SK-N-SH (cell line): ENCODE results near the gene PDGFB. TPM values are rescaled to one million over a fixed set of nuclear protein-coding genes. Genes with fewer than 3 reads are reported as not detected.

ENCODE experiments used
- CTCF ChIA-PET: fragments of 300-600, 350-600 bp; formaldehyde crosslinking; extraction: SDS; loops from one replicate; lab custom pipeline; 2021; lab: Yijun Ruan, JAX
- POLR2A ChIA-PET: fragments of 350-600 bp; sonication (Branson Sonifier 250); formaldehyde crosslinking; extraction: SDS; loops from one replicate; lab custom pipeline; 2020; ENCODE audit warnings: antibody characterized with exemption, inconsistent platforms; lab: Yijun Ruan, JAX
- DNase-seq: peaks from one replicate; pipeline ENCODE4 v3.0.0; 2012
- H2AFZ ChIP-seq: fragments of 200-600 bp; sonication (generic); 2 replicates; pipeline ENCODE4 v1.8.1; 2016; ENCODE audit warnings: antibody characterized with exemption, mild to moderate bottlenecking, low read depth
- H3F3A ChIP-seq: fragments of 200-600 bp; sonication (generic); replicated peaks from 2 replicates; pipeline ENCODE3; 2016; ENCODE audit warnings: antibody characterized with exemption, mild to moderate bottlenecking; ENCODE audit not compliant: insufficient read depth
- H3K27ac ChIP-seq, 2 experiments: fragments of 200-500 bp in 1 of 2; fragments of 200-600 bp in 1 of 2; sonication (Bioruptor generic) in 1 of 2; sonication (generic), shearing (Covaris generic) in 1 of 2; 2 replicates each; pipeline versions ENCODE4 v1.5.1 to v1.6.1; 2014 to 2016; ENCODE audit warnings: low read depth in 2 of 2, inconsistent platforms in 1 of 2, low read length in 1 of 2, mild to moderate bottlenecking in 1 of 2, mixed read lengths in 1 of 2
- H3K27me3 ChIP-seq: fragments of 200-600 bp; sonication (generic), shearing (Covaris generic); 2 replicates; pipeline ENCODE4 v1.6.1; 2016; ENCODE audit warnings: mixed run types; ENCODE audit not compliant: insufficient read depth
- H3K36me3 ChIP-seq, 2 experiments: fragments of 200-500 bp in 1 of 2; fragments of 200-600 bp in 1 of 2; sonication (Bioruptor generic) in 1 of 2; sonication (generic) in 1 of 2; replicated peaks in 1 of 2; 2 replicates each; pipeline versions ENCODE3 to v1.5.1; 2014 to 2016; ENCODE audit warnings: low read length in 1 of 2, mild to moderate bottlenecking in 1 of 2; ENCODE audit not compliant: insufficient read depth in 2 of 2, control insufficient read depth in 1 of 2
- H3K4me1 ChIP-seq, 2 experiments: fragments of 200-500 bp in 1 of 2; fragments of 200-600 bp in 1 of 2; sonication (Bioruptor generic) in 1 of 2; sonication (generic), shearing (Covaris generic) in 1 of 2; 2 replicates each; pipeline versions ENCODE4 v1.5.1 to v1.6.1; 2014 to 2016; ENCODE audit warnings: low read depth in 1 of 2, low read length in 1 of 2, mixed run types in 1 of 2; ENCODE audit not compliant: insufficient read depth in 2 of 2, control insufficient read depth in 1 of 2
- H3K4me2 ChIP-seq: fragments of 200-600 bp; sonication (generic), shearing (Covaris generic); 2 replicates; pipeline ENCODE4 v1.6.1; 2017; ENCODE audit warnings: mixed run types
- H3K4me3 ChIP-seq, 2 experiments: fragments of 200-500 bp in 1 of 2; fragments of 200-600 bp in 1 of 2; sonication (Bioruptor generic) in 1 of 2; sonication (generic), shearing (Covaris generic) in 1 of 2; 2 replicates each; pipeline versions ENCODE4 v1.5.1 to v1.8.1; 2014 to 2016; ENCODE audit warnings: low read depth in 2 of 2, inconsistent platforms in 1 of 2, low read length in 1 of 2, mild to moderate bottlenecking in 1 of 2, mixed read lengths in 1 of 2, moderate library complexity in 1 of 2
- H3K79me2 ChIP-seq: fragments of 200-600 bp; sonication (generic); 2 replicates; pipeline ENCODE4 v1.8.1; 2017; ENCODE audit warnings: mild to moderate bottlenecking; ENCODE audit not compliant: insufficient read depth
- H3K9ac ChIP-seq: fragments of 200-600 bp; sonication (generic); 2 replicates; pipeline ENCODE4 v1.6.1; 2017; ENCODE audit warnings: mixed run types
- H3K9me2 ChIP-seq: fragments of 200-600 bp; sonication (generic); 2 replicates; pipeline ENCODE4 v1.6.1; 2017; ENCODE audit warnings: mixed run types
- H3K9me3 ChIP-seq: fragments of 200-600 bp; sonication (generic); 2 replicates; pipeline ENCODE4 v1.6.1; 2017; ENCODE audit warnings: mixed run types, mild to moderate bottlenecking, moderate library complexity
- H4K20me1 ChIP-seq: fragments of 200-600 bp; sonication (generic); 2 replicates; pipeline ENCODE4 v1.6.1; 2017; ENCODE audit warnings: mild to moderate bottlenecking, mixed run types; ENCODE audit not compliant: insufficient read depth
- FOSL2 ChIP-seq: IDR thresholded peaks from 2 replicates; pipeline ENCODE4 v1.4.0; 2012; ENCODE audit warnings: low read depth, mild to moderate bottlenecking, moderate library complexity, borderline replicate concordance
- FOXM1 ChIP-seq: IDR thresholded peaks from 2 replicates; pipeline ENCODE4 v1.4.0; 2012; ENCODE audit warnings: low read depth, mild to moderate bottlenecking
- GABPA ChIP-seq: IDR thresholded peaks from 2 replicates; pipeline ENCODE4 v1.4.0; 2012; ENCODE audit warnings: low read depth, mild to moderate bottlenecking
- JUND ChIP-seq: IDR thresholded peaks from 2 replicates; pipeline ENCODE4 v1.4.0; 2012
- MEF2A ChIP-seq: IDR thresholded peaks from 2 replicates; pipeline ENCODE4 v1.4.0; 2012; ENCODE audit warnings: low read depth, borderline replicate concordance
- MXI1 ChIP-seq: IDR thresholded peaks from 2 replicates; pipeline ENCODE4 v1.6.1; 2012; ENCODE audit warnings: mild to moderate bottlenecking, low read depth, low read length, improper control_type of control experiment
- NFIC ChIP-seq: IDR thresholded peaks from 2 replicates; pipeline ENCODE4 v1.4.0; 2012; ENCODE audit warnings: borderline replicate concordance
- NRF1 ChIP-seq: IDR thresholded peaks from 2 replicates; pipeline ENCODE4 v1.6.1; 2012; ENCODE audit warnings: low read depth, mild to moderate bottlenecking, low read length
- POLR2AphosphoS5 ChIP-seq: IDR thresholded peaks from 2 replicates; pipeline ENCODE4 v1.6.1; 2012; ENCODE audit warnings: low read depth, low read length
- RXRA ChIP-seq: IDR thresholded peaks from 2 replicates; pipeline ENCODE4 v1.4.0; 2012; ENCODE audit warnings: low read depth, mild to moderate bottlenecking, borderline replicate concordance
- SIN3A ChIP-seq: IDR thresholded peaks from 2 replicates; pipeline ENCODE4 v1.6.1; 2012; ENCODE audit warnings: low read depth, mild to moderate bottlenecking, low read length, moderate library complexity, borderline replicate concordance
- SMC3 ChIP-seq: IDR thresholded peaks from 2 replicates; pipeline ENCODE4 v1.6.1; 2012; ENCODE audit warnings: low read depth, low read length, improper control_type of control experiment
- TAF1 ChIP-seq: IDR thresholded peaks from 2 replicates; pipeline ENCODE4 v1.6.1; 2012; ENCODE audit warnings: low read depth, mild to moderate bottlenecking, low read length, moderate library complexity, borderline replicate concordance
- TCF12 ChIP-seq: IDR thresholded peaks from 2 replicates; pipeline ENCODE4 v1.4.0; 2012
- TEAD4 ChIP-seq: IDR thresholded peaks from 2 replicates; pipeline ENCODE4 v1.4.0; 2012; ENCODE audit warnings: mild to moderate bottlenecking, borderline replicate concordance; ENCODE audit not compliant: insufficient read depth
- WGBS: methylation state at CpG from one replicate; pipeline ENCODE4 v1.1.6; 2017; ENCODE audit warnings: low lambda C conversion rate; 5-methylcytosine and 5-hydroxymethylcytosine counted together
- polyA plus RNA-seq, 3 experiments: library from polyadenylated mRNA; depleted of rRNA; stranded (reverse); fragments of >200 nt; gene quantifications; 2 replicates each; pipeline ENCODE4 v1.2.3, GENCODE V29; 2012
- TF ChIP-seq, protein P1 (sequence below): IDR thresholded peaks from 2 replicates; pipeline ENCODE4 v1.4.0; 2012; ENCODE audit warnings: low read depth
- TF ChIP-seq, protein P2 (sequence below): IDR thresholded peaks from 2 replicates; pipeline ENCODE4; 2012
- TF ChIP-seq, protein P3 (sequence below): fragments of 150-350 bp; IDR thresholded peaks from 2 replicates; pipeline ENCODE4 v1.6.1; 2017; ENCODE audit warnings: antibody characterized with exemption, low read length, low read depth, borderline replicate concordance
- TF ChIP-seq, protein P4 (sequence below): IDR thresholded peaks from 2 replicates; pipeline ENCODE4 v1.4.0; 2012; ENCODE audit warnings: low read depth, borderline replicate concordance
- TF ChIP-seq, protein P5 (sequence below): fragments of 150-350 bp; IDR thresholded peaks from 2 replicates; pipeline ENCODE4 v1.6.1; 2016; ENCODE audit warnings: mild to moderate bottlenecking, low read depth, low read length

The PDGFB gene
- polyA plus RNA-seq, 1 of the 3 experiments (the other 2 are of a cell fraction), result 0.44 TPM

DNA sequence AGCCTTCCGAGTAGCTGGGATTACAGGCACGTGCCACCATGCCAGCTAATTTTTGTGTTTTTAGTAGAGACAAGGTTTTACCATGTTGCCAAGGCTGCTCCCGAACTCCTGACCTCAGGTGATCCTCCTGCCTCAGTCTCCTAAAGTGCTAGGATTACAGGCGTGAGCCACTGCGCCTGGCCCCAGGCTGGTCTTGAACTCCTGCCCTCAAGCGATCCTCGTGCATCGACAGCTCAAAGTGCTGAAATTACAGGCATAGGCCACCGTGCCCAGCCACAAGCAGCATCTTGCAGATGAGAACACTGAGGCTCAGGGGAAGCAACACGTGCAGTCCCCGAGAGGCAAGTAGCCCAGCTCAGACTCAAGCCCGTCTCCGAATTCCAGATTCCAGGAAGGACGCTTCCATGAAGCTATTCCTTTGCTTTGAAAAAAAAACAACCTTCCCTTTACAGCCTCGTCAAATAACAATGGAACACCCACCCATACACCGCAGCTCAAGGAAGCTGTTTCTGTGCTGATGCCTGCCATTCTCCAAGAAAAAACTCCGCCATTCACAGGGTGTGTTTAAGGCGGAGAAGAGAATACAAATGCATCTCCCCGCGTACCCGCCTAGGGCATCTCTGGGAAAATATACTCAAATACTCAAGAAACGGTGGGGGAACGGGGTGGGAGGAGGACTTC, 34.5 kb upstream of the PDGFB start:
- Histone ChIP-seq H3K79me2 (no peaks in the 10 kb centered on the region), H3K27ac (no peak overlapping the region), H3K4me3 (no peak overlapping the region), H4K20me1 (no peaks in the 10 kb centered on the region), H3K9me2 (no peaks in the 10 kb centered on the region), H2AFZ (no peak overlapping the region), H3K4me2 (no peak overlapping the region), H3K9me3 (no peaks in the 10 kb centered on the region), H3K4me1 (peaks cover 0 to 7% of the 10 kb centered on the region in 2 experiments; a peak in 2 of 4 replicates), H3K36me3 (no peaks in the 10 kb centered on the region), H3K27me3 (no peaks in the 10 kb centered on the region), H3K9ac (no peak overlapping the region), H3F3A (no peaks in the 10 kb centered on the region)
- 93% methylated on average over 9 of the region's 23 CpGs for WGBS
- TF ChIP-seq GABPA (no peak), NFIC (no peak), JUND (no peak), TEAD4 (no peak), FOXM1 (no peak), MXI1 (no peak), NRF1 (no peak), POLR2AphosphoS5 (no peak), SMC3 (no peak)
- TF ChIP-seq, protein P1, sequence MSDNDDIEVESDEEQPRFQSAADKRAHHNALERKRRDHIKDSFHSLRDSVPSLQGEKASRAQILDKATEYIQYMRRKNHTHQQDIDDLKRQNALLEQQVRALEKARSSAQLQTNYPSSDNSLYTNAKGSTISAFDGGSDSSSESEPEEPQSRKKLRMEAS, result no peak
- TF ChIP-seq, protein P2, sequence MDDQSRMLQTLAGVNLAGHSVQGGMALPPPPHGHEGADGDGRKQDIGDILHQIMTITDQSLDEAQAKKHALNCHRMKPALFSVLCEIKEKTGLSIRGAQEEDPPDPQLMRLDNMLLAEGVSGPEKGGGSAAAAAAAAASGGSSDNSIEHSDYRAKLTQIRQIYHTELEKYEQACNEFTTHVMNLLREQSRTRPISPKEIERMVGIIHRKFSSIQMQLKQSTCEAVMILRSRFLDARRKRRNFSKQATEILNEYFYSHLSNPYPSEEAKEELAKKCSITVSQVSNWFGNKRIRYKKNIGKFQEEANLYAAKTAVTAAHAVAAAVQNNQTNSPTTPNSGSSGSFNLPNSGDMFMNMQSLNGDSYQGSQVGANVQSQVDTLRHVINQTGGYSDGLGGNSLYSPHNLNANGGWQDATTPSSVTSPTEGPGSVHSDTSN, result no peak
- TF ChIP-seq, protein P3, sequence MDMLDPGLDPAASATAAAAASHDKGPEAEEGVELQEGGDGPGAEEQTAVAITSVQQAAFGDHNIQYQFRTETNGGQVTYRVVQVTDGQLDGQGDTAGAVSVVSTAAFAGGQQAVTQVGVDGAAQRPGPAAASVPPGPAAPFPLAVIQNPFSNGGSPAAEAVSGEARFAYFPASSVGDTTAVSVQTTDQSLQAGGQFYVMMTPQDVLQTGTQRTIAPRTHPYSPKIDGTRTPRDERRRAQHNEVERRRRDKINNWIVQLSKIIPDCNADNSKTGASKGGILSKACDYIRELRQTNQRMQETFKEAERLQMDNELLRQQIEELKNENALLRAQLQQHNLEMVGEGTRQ, result no peak
- TF ChIP-seq, protein P4, sequence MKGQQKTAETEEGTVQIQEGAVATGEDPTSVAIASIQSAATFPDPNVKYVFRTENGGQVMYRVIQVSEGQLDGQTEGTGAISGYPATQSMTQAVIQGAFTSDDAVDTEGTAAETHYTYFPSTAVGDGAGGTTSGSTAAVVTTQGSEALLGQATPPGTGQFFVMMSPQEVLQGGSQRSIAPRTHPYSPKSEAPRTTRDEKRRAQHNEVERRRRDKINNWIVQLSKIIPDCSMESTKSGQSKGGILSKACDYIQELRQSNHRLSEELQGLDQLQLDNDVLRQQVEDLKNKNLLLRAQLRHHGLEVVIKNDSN, result no peak
- TF ChIP-seq, protein P5, sequence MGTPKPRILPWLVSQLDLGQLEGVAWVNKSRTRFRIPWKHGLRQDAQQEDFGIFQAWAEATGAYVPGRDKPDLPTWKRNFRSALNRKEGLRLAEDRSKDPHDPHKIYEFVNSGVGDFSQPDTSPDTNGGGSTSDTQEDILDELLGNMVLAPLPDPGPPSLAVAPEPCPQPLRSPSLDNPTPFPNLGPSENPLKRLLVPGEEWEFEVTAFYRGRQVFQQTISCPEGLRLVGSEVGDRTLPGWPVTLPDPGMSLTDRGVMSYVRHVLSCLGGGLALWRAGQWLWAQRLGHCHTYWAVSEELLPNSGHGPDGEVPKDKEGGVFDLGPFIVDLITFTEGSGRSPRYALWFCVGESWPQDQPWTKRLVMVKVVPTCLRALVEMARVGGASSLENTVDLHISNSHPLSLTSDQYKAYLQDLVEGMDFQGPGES, result no peak
- DNase-seq, result no peak
- ChIA-PET CTCF (no interaction called here), POLR2A (interaction anchor here (1.1 kb wide), 1 partner anchor 40 kb away, joined by 4 read pairs; the partner anchor contains the start of gene RPL3)

DNA sequence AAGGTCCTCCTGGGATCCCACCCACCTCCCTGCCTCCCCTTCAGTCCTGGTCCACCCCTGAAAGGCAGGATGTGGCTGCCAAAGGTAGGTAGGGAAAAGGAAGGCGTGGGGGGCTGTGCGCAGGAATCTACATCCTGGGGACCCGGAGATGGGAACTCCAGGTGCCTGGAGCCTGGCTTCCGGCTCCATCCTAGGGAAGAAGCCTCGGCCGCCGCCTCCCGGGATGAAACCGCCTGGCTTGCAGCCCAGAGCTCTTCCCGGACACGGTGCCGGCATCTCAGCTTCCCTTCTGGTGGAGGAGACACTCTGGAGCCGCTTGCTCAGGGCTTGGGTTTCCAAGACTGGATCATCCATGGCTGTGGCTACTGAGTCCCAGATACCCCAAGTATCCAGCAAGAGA, 33.3 kb upstream of the PDGFB start:
- Histone ChIP-seq H3K9ac (no peak overlapping the region), H3K4me1 (no peaks in the 10 kb centered on the region; a peak in 1 of 4 replicates), H3K27ac (no peak overlapping the region), H2AFZ (no peak overlapping the region), H3K79me2 (no peaks in the 10 kb centered on the region), H3K4me3 (no peak overlapping the region), H3K4me2 (no peak overlapping the region), H3K9me3 (no peaks in the 10 kb centered on the region), H3K27me3 (no peaks in the 10 kb centered on the region), H3K36me3 (no peaks in the 10 kb centered on the region), H3K9me2 (no peaks in the 10 kb centered on the region), H3F3A (no peaks in the 10 kb centered on the region), H4K20me1 (no peaks in the 10 kb centered on the region)
- no peak for DNase-seq
- ChIA-PET CTCF (no interaction called here), POLR2A (no interaction called here)
- no CpG with 5 or more reads among the region's 13 CpGs for WGBS
- TF ChIP-seq FOSL2, result no peak
- TF ChIP-seq, protein P5, result no peak
- TF ChIP-seq MXI1, result no peak
- no peak for TF ChIP-seq TCF12
- no peak for TF ChIP-seq TAF1
- no peak for TF ChIP-seq SMC3
- TF ChIP-seq MEF2A, result no peak
- TF ChIP-seq POLR2AphosphoS5, result no peak
- no peak for TF ChIP-seq JUND
- TF ChIP-seq RXRA, result no peak
- TF ChIP-seq, protein P2, result no peak
- TF ChIP-seq, protein P1, result no peak
- no peak for TF ChIP-seq SIN3A
